ENCODE data around the gene LRP11. TPM values are rescaled to one million over a fixed set of nuclear protein-coding genes. Genes with fewer than 3 reads are reported as not detected.

The LRP11 gene
- total and polyA plus RNA-seq, 9 of the 15 experiments (the other 6 are each of a cell fraction or from before 2014, with no cell fraction given): 0.51 to 3.5 (median 2.4) TPM

DNA sequence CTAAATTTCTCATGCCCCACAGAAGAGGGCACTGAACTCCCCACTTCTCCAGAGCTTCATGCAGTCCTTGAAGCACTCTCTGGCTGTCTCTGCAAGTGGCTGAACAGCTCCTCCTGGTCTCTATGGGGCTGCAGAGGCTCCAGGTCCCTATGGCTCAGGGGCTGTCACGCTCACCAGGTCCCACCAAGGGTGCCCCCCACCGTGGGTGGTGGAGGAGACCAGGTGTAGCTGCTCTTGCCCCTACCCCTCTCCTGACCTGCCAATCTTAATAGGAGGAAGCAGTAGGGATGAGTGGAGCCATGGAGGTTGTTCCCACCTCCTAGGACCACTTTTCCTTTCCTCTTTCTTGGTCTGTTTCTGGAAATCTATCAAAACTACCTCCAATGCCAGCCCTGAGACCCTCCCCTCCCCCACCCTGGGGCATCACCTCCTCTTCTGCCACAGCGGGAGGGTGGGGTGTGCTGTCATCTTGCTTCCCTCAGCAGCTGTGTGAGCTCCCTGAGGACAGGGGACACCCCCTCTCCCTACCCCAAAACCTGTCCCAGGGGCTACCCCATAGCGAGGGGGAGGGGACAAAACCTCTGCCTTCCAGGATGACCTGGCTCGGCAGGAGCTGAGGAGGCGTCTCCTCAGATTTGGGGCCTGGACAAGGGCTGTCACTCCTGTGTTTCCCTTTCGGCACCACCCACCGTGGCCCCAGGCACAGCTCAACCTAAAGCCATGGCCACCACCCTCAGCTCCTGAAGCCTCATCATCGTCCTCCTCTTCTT, 45.7 kb upstream of the LRP11 start:
- H3K79me2 ChIP-seq (ENCODE audit: control insufficient read depth, insufficient read depth, low read length): no peaks in the 10 kb centered on the region
- peaks cover 0 to 9% of the 10 kb centered on the region in 2 experiments; a peak in 2 of 5 replicates for H3K4me1 ChIP-seq (replicated peaks in 1 of 2; ENCODE audit: control insufficient read depth in 2 of 2, insufficient read depth in 2 of 2, low read length in 2 of 2)
- no peak overlapping the region for H2AFZ ChIP-seq (ENCODE audit: low read depth, low read length)
- no peaks in the 10 kb centered on the region for H3K36me3 ChIP-seq (ENCODE audit: control insufficient read depth, insufficient read depth, low read length)
- 0% methylated on average over 9 of the region's 9 CpGs for WGBS (ENCODE audit: insufficient coverage, low coverage, missing lambda C conversion rate)
- FAIRE-seq (no peak), ATAC-seq (no peak), DNase-seq (ENCODE audit: extremely low read depth in 1 of 4, low spot score in 3 of 4) (no peak)
- no peak overlapping the region for H3K9ac ChIP-seq (ENCODE audit: insufficient read depth in 1 of 2, low read depth in 2 of 2, low read length in 2 of 2)
- CTCF ChIA-PET (ENCODE audit: low intra/inter-chr PET ratio): no interaction called here
- H3K9me3 ChIP-seq (replicated peaks; ENCODE audit: control insufficient read depth, insufficient read depth, low read depth, low read length): peaks cover 4% of the 10 kb centered on the region; the same call in 1 of the 2 replicates
- H3K4me2 ChIP-seq (ENCODE audit: insufficient read depth, low read length): no peak overlapping the region; the same call in 1 of the 2 replicates
- BruUV-seq (replicated peaks): no TSS peak
- POLR2A ChIA-PET: no interaction called here
- in situ Hi-C loops (cut with MboI) (loop anchor here (25.0 kb wide), 1 partner anchor 873 kb away; no protein-coding TSS in a partner anchor), intact Hi-C loops (cut with micrococcal nuclease) (no loop called here)
- H3K4me3 ChIP-seq: no peak overlapping the region
- H4K20me1 ChIP-seq (replicated peaks; ENCODE audit: control insufficient read depth, insufficient read depth, low read length): no peaks in the 10 kb centered on the region
- no peak overlapping the region for H3K27ac ChIP-seq (ENCODE audit: extremely low read depth, low read depth, low read length)
- no peaks in the 10 kb centered on the region for H3K9me1 ChIP-seq (ENCODE audit: control insufficient read depth, insufficient read depth, low read length)
- H3K27me3 ChIP-seq (ENCODE audit: control insufficient read depth in 2 of 2, insufficient read depth in 2 of 2, low read length in 2 of 2): peaks cover 23 to 60% of the 10 kb centered on the region in 2 experiments; a peak in 4 of 5 replicates
- TF ChIP-seq, protein P1, sequence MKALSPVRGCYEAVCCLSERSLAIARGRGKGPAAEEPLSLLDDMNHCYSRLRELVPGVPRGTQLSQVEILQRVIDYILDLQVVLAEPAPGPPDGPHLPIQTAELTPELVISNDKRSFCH (CRISPR knock-in tag; IDR thresholded peaks at IDR 0.05): no peak
- TF ChIP-seq, protein P1 (tag; IDR thresholded peaks at IDR 0.05): no peak
- TF ChIP-seq PCBP1 (IDR thresholded peaks at IDR 0.05; ENCODE audit: low read depth, low read length, poor library complexity, severe bottlenecking) (no peak), ETV5 (CRISPR knock-in tag; IDR thresholded peaks at IDR 0.05; ENCODE audit: low read depth) (no peak), MYBL2 (IDR thresholded peaks at IDR 0.05; ENCODE audit: low read depth) (no peak), MYBL2 (CRISPR knock-in tag; IDR thresholded peaks at IDR 0.05; ENCODE audit: borderline replicate concordance) (no peak), FOXA1 (IDR thresholded peaks at IDR 0.05; ENCODE audit: borderline replicate concordance) (no peak)
- TF ChIP-seq, protein P2, sequence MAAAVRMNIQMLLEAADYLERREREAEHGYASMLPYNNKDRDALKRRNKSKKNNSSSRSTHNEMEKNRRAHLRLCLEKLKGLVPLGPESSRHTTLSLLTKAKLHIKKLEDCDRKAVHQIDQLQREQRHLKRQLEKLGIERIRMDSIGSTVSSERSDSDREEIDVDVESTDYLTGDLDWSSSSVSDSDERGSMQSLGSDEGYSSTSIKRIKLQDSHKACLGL (CRISPR knock-in tag; IDR thresholded peaks at IDR 0.05; ENCODE audit: borderline replicate concordance, poor library complexity, severe bottlenecking): no peak
